T-helper 2 cell treated with Interferon-gamma antibody and Interleukin-4, amounts not matched to agents 100 ng/mL and 5 ng/mL, for 36 hours (primary cell): ENCODE measurements around the gene GLRA1. TPM values are rescaled to one million over a fixed set of nuclear protein-coding genes. Genes with fewer than 3 reads are reported as not detected.

ENCODE experiments used
- intact Hi-C: fragments of 100-400 bp; cut with micrococcal nuclease; formaldehyde crosslinking; loops from one replicate; pipeline ENCODE4 v1.15.1; 2023
- total RNA-seq: library from RNA; stranded (reverse); gene quantifications from 2 replicates; pipeline ENCODE4 v1.2.3, GENCODE V29; 2022

Gene GLRA1
- total RNA-seq, result not detected in 2 replicates

DNA sequence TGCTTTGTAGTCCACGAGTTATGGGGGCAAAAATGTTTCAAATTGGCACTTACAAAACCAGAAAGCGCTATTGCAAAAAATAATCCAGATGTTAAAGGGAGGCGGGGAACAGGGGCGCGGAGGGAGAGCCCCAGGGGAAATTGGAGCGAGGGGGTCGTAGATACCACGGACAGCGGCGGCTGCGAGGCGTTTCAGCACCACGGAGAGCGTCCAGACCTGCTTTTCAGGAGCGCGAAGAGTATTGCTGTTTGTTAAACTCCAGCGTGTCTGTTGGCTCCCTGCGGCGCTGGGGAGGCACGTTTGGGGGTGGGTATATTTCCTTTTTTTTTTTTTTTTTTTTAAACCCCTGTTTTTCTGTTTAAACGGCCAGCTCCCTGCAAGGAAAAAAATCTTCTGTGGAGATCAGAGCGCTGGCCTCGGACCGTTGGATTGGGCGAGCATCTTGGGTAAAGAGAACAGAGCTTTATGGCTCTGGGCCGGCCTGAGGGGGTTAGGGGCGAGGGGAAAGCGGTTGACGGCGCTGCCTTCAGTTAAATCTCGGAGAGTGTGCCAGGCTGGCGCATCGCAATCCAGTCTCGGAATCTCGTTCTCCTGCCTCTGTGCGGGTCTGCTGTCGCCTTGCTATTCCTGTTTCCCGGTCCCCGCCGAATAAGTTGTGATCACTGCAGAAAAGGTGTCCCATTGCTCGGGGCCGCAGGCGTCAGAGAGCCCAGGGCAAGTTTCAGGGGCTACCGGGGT, at the start of gene GLRA1:
TSS of gene GLRA1 (minus strand) at position 288 of the 738 bp plus-strand sequence. CDS start 302 bp downstream, outside the sequence.
- intact Hi-C loops, result no loop called here

DNA sequence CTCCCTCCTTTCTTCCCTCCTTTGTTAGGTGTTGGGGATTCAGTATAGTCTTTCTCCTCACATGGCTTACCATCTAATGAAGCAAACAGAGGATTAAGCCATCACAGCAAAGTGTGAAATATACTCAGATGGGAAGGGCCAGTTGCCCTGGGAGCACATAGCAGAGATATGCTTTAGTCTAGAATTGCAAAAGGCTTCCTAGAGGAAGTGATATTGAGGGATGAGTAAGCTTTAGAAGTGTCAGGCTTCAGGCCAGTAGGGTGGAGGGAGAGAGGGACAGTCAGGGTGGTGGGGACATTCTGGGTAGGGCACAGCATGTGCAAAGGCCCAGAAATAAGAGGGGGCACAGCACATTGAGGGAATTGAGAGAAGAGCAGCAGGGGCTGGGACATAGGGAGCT, 46.2 kb upstream of the GLRA1 start:
- intact Hi-C loops, result no loop called here

DNA sequence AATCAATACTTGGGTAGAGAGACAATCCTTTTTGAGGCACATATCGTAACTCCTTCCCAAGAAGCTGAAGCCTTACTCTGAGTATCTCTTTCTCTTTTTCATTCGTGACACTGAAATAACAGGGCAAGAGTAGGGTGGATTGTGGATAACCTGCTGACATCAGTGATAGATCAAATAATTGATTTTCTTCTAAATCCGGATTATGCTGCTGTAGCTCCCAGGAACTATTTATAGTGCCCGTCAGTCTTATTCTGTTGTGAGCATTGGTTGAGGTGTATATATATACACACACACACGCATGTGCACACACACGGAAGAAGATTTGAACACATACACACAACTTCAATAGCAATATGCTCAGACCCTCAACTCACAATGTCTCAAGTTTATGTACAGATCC, 43.2 kb upstream of the GLRA1 start:
- intact Hi-C loops, result no loop called here

DNA sequence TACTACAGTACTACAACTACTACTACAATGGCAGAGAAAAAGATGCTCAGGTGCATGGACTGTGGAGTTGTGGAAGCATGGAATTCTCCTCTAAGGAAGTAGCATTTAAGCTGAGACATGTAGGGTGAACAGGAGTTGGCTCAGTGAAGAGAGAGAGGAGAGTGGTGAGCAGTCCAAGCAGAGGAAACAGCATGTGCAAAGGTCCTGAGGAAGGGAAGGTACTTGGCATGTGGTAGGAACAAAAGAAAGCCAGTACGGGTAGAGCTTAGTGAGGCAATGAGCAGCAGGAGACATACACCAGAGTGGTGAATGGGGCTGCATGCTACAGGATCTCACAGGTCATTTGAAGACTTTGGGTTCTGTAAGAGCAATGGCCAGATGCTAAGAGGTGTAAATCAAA, 41.4 kb upstream of the GLRA1 start:
- intact Hi-C loops, result no loop called here

DNA sequence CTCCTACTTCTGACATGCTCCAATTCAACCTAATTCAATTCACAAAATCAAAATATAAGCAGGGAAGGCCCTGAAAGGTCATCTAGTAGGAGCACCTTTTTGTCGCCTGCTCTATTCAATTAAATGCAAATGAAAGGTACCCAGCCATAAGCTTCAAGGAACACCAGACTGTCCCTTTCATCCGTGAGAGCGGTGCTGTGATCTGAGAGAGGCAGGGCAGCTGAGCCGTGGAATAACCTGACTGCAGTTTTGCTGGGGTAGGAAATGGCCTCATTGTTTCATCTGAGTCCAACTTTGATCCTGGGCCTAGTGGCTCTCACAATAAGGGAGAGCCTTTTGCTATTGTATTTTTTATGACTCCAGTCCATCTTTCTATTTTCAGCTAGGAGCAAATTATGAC, 39.8 kb upstream of the GLRA1 start:
- intact Hi-C loops, result no loop called here

DNA sequence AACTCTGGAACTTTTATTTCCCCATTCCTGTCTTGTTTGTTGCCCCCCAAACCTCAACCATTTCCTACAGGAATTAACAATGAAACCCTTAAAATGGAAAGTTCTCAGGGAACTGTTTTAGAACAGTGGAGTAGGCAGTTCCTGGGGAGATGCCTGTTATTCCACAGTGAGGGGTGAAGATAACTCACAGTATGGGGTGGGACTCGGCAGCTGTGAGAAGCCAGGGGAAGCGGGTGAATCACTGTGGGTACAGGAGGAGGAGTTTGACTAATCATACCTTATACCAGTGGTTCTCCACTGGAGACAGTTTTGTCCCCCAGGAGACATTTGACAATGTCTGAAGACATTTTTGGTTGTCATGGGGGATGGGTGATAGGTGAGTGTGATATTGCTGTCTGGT, 36.9 kb upstream of the GLRA1 start:
- intact Hi-C loops, result no loop called here

DNA sequence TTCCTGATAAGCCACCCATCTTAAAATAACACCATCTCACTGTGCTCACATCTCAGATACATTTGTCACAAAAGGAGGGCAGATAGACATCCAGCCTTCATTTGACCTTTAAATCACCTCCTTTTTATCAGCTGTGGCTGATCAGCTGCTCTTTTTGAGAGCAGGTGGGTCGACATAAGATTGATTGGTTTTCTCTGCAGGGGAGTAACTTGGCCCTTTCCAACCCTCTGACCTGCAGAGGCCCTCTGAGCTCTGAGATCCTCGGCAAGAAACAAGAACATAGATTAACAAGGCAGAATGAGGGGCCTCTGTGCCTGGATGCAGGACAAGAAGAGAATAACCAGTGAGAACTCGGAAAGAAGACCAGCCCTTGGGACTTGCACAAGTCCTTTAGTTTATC, 33.5 kb upstream of the GLRA1 start:
- intact Hi-C loops, result no loop called here

DNA sequence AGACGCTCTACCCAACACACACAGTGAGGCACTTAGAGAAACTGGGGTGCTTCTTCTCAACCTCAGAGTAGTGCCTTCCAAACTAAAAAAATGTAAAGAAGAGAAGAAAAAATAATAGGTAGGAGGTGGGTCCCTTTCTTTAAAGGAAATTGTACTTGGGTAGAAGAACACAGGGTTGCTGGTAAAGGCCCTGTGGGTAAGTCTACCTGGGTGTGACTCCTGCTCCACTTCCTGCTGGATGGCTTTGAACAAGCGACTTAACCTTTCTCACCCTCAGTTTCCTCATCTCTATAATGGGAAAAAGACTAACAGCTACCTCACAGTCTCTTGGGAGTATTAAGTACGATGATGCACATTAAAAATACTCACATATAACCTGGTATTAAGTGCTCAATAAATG, 32.1 kb upstream of the GLRA1 start:
- intact Hi-C loops, result no loop called here

DNA sequence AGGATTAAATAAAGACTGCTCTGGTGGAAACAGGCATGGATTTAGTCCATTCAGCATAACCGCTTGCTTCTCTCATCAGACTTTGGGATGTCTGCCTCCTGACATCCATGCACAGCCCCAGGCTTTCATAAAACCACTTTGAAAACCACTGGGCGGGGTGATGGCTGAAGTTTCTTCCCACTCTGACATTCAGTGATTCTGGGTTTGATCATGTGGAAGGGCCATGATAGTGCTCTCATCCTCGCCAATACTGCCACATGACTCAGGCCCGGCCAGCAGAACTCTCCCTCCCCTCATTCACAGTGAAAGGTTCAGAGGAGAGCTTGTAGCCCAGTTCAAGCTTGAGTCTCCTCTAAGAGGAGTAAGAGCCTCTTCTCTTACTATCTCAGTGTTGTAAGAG, 29.6 kb upstream of the GLRA1 start:
- intact Hi-C loops, result no loop called here

DNA sequence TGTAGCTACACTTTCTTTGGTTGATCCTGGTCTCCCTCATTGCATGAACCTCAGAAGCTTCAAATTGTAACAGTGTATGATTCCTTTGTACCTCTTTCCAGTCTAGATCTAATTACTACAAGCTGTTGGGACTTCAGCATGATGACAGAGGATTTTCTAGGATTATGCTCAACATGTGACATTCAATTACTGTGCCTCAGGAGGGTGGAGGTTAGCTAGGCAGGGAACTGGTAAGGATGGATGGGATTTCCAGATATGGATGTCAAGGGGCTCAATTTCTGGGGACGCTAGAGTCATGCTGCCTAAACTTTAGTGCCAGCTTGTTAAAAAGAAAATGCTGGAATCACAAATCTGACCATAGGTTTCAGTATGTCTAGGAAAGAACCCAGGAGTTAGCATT, 29.2 kb upstream of the GLRA1 start:
- intact Hi-C loops, result no loop called here

DNA sequence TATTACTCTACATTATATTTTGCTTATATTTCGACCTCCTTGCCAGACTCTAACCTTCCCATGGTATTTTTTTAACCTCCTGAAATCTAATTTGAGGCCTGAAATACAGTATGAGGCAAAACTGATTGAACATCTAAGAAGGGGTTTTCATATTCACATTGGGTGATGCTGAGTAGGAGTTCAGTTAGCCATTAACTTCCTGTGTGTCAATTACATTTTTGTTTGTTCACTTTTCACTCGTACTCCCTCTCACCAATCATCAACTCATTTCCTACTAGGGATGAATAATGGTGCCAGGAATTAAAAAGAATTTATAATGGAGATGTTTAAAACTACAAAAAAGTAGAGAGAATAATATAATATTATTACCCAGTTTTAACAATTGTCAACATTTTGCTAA, 27.6 kb upstream of the GLRA1 start:
- intact Hi-C loops, result no loop called here

DNA sequence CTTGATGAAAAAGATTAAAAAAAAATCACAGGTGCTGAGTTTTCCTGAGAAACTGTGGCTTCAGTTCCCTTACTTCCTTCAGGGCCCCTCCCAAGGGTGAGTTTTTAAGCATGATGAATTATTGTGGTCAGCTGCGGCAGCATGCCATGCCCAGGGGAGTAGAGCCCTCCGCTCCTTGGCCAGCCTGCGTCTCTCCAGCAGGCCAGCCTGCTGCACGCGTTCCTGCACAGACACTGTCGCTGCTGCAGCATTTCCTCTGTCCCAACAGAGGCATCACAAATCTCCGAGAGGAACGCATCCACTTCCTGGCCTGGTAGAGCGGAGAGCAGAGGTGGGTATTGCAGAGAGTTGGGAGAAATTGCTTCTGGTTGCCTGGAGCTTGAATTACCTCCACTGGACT, 26.1 kb upstream of the GLRA1 start:
- intact Hi-C loops, result no loop called here

DNA sequence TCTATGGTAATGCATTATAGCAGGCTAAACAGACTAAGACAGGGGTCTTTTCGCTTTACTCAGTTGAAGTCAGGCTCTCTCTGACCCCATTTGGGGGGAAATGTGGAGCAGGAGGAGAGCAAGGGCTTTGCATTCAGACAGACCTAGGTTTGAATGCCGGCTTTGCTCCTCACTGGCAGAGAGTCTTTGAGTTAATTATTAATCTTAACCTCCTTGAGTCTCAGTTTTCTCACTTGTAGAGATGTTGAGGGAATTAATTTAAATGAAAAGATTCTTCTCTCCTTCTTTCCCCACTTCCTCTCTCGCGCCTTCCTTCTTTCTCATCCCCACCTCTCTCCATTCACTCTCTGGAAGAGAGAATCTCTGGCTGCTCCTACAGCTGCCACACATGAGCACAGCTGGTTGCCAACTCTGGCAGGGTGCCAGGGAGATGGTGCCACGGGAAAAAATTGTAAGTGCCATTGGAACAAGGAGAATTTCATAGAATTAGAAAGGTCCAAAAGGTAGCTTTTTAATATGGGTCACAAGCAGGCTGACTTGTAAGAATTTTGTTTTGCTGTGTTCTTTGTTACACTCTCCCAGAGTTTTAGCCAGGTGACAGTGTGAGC, 25.2 kb upstream of the GLRA1 start:
- intact Hi-C loops, result no loop called here

DNA sequence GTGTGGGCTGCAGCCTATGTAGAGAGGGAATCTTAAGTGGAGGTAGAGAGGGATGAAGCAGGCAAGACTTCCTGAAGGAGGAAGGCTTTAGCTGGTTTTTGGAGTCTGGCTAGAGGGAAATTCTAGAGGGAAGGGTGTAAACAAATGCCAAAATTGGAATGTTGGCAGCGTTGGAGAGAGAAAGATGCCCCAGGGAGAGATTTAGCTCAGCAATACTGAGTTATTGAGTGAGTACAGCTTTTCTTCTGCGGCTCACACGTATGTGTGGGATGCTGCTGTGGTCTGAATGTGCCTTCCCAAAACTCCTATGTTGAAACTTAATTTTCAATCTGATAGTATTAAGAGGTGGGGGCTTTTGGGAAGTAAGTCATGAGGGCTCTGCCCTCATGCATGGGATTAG, 24.5 kb upstream of the GLRA1 start:
- intact Hi-C loops, result no loop called here

DNA sequence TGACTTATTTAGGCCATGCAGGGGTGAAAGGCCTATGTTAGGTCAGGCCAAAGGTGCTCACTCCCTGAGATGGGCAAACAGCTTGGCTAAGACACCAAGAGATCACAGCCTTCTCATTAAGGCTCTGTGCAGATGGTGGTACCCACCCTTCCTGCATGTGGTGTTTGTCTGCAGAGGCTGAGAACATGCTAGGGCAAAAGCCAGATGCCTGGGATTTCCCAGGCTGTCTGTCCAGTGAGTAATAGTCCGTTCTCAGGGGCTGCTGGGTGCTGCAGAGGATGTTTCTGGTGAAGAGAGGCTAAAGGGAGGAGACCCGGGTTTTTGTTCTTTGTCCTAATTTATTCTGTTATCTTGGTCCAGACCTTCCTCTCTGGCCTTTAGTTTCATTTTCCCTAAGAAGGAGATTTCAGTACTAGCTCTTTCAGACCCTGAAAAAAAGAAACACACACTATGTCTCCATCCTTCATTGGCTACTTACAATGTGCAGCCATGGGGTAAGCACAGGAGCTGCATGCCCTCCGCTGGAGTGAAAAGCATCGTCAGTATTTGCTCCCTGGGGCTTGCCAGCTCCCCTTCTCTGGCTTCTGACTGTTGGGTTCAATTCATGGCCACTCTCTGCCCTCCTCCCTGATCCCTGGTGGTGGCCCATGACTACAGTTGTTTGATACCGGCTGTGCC, 23.4 kb upstream of the GLRA1 start:
- intact Hi-C loops, result no loop called here

DNA sequence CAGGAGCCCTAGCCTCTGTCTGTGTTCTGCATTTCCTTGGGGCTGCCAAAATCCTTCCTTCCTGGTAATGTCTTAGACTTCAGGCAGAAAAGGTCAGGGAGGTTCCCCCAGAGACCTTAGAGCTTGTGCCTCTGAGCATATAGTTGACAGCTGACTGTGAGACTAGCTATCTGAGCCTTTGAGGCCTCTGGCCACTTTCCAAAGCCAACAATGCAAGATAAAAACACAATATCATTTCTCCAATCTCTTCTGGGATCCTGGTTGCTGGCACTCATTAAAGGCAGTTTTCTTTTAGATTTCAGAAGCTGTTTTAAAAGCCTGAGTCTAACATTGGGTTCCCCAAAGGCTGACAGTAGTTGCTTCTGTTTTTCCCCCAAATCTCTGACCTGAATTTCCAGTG, 13.2 kb upstream of the GLRA1 start:
- intact Hi-C loops, result no loop called here

DNA sequence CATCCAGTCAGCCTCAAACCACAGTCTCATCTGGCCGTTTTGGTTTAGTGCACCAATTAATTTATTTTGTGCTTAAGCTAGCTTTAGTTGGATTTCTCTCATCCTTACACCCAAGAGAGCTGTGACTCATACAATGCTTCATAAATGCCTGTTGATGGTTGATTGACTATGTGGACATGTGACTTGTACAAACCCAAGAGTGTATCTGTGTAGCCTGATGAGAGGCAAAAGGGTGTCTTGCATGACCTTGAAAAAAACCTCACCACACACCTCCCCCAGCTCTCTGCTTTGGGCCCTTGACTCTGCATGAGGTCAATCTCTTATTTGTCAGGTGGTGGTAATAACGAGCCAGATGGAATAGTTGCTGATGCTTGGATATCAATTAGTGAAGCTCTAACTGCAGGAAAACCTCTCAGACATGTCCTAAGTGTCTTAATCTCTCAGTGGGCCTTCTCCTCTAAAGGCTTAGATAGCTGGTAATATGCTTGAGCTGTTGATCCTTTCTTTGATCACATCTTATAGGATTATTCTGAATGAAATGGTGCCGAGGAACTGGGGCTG, 10.6 kb upstream of the GLRA1 start:
- intact Hi-C loops, result no loop called here

DNA sequence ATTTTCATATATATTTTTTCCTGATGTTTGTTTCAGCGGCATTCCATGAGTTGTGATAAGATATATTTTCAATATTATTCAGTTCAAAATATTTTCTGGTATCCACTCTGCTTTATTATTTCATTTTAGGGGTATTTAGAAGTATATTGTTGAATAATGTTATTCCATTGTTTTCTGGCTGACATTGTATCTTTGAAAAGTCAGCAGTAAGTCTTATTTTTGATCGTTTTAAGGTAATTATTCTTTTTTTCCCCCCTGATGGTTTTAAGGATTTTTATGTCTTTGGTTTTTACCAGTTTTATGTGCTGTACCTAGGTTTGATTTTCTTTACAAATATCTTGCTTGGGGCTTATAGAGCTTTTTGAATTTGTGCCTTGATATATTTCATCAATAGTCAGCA, 6.6 kb upstream of the GLRA1 start:
- intact Hi-C loops, result no loop called here

DNA sequence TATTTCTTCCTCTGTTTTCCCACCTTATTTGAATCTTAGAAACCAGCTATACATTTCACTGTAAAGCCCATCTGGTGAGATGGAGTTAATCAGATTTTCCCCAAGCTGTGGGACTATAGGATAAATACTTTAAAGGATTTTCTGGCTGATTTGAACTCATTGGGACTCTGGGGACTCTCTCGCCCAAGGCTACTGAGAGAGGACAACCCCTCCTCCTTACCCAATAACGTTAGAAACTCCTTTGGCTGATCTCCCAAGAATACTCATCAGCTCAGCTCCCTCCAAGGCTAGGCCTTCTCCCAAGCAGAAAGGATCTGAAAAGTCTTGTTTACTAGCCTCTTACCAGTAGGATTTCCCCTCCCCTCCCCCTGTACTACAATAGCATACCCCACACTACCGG, 1.5 kb upstream of the GLRA1 start:
- intact Hi-C loops, result no loop called here

DNA sequence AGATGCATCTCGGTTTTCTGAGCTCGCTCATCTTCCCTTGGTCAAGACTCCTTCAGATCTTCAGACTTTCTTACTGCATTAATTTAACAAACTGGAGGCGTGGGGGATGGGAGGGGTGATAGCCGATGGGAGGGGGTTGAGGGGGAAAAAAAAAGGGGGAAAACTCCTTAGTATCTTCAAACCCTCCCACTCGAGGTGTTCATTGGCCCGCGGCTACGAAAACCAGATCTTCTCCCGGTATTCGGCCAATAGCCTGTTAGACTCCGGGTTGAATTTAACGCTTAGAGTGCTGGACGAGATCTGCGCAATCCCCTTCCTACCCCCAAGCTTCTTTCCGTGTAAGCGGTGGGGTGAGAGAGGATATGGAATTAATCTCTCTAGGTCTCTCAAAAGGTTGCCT, 689 bp upstream of the GLRA1 start:
- intact Hi-C loops, result no loop called here

DNA sequence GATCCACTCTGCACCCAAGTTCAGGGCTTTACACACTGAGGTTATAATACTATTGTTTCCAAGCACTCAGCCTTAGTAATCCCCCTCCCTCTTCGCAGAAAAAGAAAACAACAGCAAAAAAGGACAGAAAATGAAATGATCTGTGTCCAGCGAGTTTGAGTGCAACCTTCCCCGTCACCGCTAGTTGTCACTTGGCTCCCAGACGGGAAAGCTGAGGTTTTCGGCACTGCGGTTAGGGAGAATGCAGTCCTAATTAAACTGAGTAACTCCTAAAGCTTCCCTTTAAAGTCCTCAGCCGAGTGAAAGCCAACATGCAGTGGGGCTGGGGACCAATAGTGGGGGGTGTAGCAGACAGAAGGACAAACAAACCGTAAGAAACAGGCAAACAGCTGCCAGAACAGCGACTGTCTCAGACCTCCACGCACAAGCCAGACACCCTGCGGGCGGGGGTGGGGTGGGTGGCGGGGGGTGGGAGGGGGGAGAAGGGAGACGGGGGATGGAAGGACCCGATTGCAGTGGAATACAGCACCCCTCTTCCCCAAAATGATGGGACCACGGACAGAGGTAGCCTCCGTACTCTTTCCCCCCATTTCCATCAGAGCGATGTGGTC, 680 bp downstream of the GLRA1 start:
- intact Hi-C loops, result no loop called here

DNA sequence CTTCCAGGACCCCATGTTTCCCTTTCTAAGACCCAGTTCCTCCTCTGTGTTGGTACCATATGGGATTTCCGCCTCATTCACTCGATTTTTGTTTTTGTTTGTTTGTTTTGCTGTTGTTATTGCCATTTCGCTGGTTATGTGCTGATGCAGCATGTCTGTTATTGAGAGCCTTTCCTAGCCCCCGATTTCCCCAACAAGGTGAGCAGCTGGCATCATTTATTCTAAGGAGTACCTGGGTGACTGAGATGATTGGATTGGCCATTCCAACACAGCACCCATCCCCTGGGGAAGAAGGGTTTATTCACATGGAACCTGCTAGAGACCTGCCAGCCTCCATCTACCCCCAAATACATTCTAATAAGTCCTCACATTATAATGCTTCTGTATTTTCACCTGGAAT, 2.7 kb downstream of the GLRA1 start:
- intact Hi-C loops, result no loop called here
